HEK293 (cell line): ENCODE data around the gene RINL.

Experiments
- CTCF ChIP-seq: fragments of 450-650 bp; formaldehyde crosslinking; IDR thresholded peaks from 2 replicates; pipeline ENCODE4 v1.5.1; 2016; ENCODE audit warnings: missing biosample characterization, missing genetic modification characterization
- KLF1 ChIP-seq: fragments of 450-650 bp; formaldehyde crosslinking; IDR thresholded peaks from 2 replicates; pipeline ENCODE4 v1.5.1; 2016; ENCODE audit warnings: missing biosample characterization, missing genetic modification characterization
- REST ChIP-seq: fragments of 450-650 bp; formaldehyde crosslinking; IDR thresholded peaks from 2 replicates; pipeline ENCODE4 v1.5.1; 2016; ENCODE audit warnings: missing biosample characterization, missing genetic modification characterization
- ZBTB8A ChIP-seq: fragments of 450-650 bp; formaldehyde crosslinking; IDR thresholded peaks from 2 replicates; pipeline ENCODE4 v1.5.1; 2016; ENCODE audit warnings: missing biosample characterization, missing genetic modification characterization
- ZNF138 ChIP-seq: fragments of 450-650 bp; formaldehyde crosslinking; IDR thresholded peaks from 2 replicates; pipeline ENCODE4 v1.5.1; 2016; ENCODE audit warnings: missing biosample characterization, missing genetic modification characterization, borderline replicate concordance
- ZNF184 ChIP-seq: fragments of 450-650 bp; IDR thresholded peaks from 2 replicates; pipeline ENCODE4 v1.5.1; 2018; ENCODE audit warnings: missing biosample characterization, mild to moderate bottlenecking, missing genetic modification characterization
- ZNF248 ChIP-seq: fragments of 450-650 bp; formaldehyde crosslinking; IDR thresholded peaks from 2 replicates; pipeline ENCODE4 v1.5.1; 2017; ENCODE audit warnings: missing biosample characterization, missing genetic modification characterization
- ZNF311 ChIP-seq: fragments of 450-650 bp; formaldehyde crosslinking; IDR thresholded peaks from 2 replicates; pipeline ENCODE4 v1.5.1; 2017; ENCODE audit warnings: missing biosample characterization, missing genetic modification characterization, borderline replicate concordance
- ZNF626 ChIP-seq: fragments of 450-650 bp; sonication (Bioruptor Pico); formaldehyde crosslinking; IDR thresholded peaks from 2 replicates; pipeline ENCODE4 v1.5.1; 2018; ENCODE audit warnings: missing biosample characterization, missing genetic modification characterization, inconsistent platforms

DNA sequence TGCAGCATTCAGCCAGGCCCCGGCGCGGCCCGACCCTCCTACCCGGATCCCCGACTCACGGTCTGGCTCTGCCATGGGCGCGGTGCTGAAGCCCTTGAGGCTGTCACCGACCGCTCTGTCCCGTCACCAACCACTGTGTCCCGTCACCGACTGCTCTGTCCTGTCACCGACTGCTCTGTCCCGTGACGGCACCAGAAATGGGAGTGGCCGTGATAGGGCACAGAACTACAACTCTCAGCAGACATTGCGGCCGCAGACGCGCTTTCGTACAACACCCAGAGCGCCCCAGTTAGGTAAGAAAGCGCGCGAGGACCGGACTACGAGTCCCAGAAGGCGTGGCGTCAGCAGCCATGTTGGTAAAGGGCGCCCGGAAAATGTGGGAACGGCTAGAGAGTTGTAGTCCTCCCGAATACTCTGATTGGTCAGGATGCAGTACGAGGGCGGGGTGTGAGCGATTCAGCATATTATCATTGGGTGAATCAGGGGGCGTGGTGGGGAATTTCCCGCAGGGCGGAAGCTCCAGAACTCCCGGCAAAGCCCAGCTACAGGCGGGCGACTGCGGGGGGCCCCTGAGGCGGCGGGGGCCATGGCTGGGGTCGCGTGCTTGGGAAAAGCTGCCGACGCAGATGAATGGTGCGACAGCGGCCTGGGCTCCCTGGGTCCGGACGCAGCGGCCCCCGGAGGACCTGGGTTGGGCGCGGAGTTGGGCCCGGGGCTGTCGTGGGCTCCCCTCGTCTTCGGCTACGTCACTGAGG is 21.5 kb upstream of the RINL start, which contains the start of the genes NFKBIB and SIRT2:
- TF ChIP-seq CTCF (tag by site-specific recombination) (peak; percentile 59; the same call in 1 of the 2 replicates), ZNF248 (tag by site-specific recombination) (no peak), ZNF311 (tag by site-specific recombination) (no peak), ZNF626 (tag by site-specific recombination) (no peak), KLF1 (peak; percentile 94), REST (tag by site-specific recombination) (peak; percentile 36; the same call in 1 of the 2 replicates), ZBTB8A (tag by site-specific recombination) (peak; percentile 100), ZNF184 (tag by site-specific recombination) (no peak; the same call in 1 of the 2 replicates), ZNF138 (tag by site-specific recombination) (no peak)
